OCI-LY3 (cell line): ENCODE measurements around the gene TRIM39.
A peak's percentile ranks its signal among the peaks of the same experiment; 100 is the strongest.

ENCODE experiments used
- EZH2phosphoT487 ChIP-seq: fragments of 200-600 bp; shearing (Covaris generic); IDR thresholded peaks from 2 replicates; pipeline ENCODE4 v1.6.1; 2018; ENCODE audit warnings: antibody characterized with exemption, mixed run types, low read depth
- TF ChIP-seq, protein P1 (sequence below): fragments of 200-600, 300-600 bp; sonication (generic); IDR thresholded peaks from 2 replicates; pipeline ENCODE4 v1.5.1; 2014; ENCODE audit warnings: antibody characterized with exemption, low read length, low read depth

DNA sequence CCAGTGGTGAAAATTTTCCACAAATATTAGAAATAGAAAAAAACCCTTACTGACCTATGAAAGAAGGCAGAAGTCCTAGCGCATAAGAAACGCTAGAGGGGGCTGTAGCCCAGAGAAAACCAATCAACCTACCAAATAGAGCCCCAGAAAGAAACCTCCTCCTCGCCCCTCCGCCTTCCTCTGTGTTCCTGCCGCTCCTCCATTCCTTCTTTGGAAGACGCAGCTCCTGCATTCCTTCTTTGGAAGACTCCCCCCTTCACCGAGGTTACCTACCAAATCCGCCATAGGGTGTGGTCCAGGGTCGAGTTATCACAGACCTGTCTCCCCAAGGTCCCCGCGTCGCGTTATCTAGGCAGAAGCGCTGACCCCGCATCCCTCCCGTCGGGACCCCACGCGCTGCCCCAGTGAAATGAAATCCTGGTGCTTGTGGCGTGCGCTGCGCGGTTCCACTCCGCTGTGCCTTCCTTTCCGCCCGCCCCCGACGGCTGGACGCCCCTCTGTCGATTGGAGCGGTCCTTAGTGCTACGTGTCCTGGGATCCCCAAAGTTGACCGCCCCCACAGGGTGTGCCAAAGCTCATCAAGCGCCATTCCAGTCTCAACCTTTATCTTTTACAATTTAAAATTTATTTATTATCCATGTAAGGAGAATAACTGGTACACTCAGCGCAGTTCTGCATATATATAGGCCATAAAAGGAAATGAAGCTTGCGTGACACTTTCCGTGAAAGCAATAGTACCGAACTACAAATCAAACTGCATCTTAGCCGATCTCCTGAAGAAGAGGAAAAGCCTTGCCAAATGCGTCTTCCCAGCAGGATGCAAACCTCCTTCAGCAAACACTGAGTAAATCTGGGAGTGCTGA lies 31.2 kb downstream of the TRIM39 start:
- TF ChIP-seq, protein P1, sequence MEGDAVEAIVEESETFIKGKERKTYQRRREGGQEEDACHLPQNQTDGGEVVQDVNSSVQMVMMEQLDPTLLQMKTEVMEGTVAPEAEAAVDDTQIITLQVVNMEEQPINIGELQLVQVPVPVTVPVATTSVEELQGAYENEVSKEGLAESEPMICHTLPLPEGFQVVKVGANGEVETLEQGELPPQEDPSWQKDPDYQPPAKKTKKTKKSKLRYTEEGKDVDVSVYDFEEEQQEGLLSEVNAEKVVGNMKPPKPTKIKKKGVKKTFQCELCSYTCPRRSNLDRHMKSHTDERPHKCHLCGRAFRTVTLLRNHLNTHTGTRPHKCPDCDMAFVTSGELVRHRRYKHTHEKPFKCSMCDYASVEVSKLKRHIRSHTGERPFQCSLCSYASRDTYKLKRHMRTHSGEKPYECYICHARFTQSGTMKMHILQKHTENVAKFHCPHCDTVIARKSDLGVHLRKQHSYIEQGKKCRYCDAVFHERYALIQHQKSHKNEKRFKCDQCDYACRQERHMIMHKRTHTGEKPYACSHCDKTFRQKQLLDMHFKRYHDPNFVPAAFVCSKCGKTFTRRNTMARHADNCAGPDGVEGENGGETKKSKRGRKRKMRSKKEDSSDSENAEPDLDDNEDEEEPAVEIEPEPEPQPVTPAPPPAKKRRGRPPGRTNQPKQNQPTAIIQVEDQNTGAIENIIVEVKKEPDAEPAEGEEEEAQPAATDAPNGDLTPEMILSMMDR = peak; percentile 58
- TF ChIP-seq EZH2phosphoT487 = no peak
